Measurements from ENCODE around the gene CDH22.

Gene CDH22

GRCh38 chr20:46252352-46253091 lies 55.8 kb downstream of the CDH22 start:
- no peak for DNase-seq (ENCODE audit: low read depth)
- no peak for TF ChIP-seq CTCF (IDR thresholded peaks at IDR 0.05; ENCODE audit: control insufficient read depth, insufficient read depth, low read depth, low read length, missing control alignments)
- no peak overlapping the region for H3K4me3 ChIP-seq (ENCODE audit: control insufficient read depth, low read depth, low read length)

GRCh38 chr20:46251211-46251673 lies 57.1 kb downstream of the CDH22 start:
- DNase-seq (ENCODE audit: low read depth) = no peak
- H3K4me3 ChIP-seq (ENCODE audit: control insufficient read depth, low read depth, low read length) = no peak overlapping the region

DNA sequence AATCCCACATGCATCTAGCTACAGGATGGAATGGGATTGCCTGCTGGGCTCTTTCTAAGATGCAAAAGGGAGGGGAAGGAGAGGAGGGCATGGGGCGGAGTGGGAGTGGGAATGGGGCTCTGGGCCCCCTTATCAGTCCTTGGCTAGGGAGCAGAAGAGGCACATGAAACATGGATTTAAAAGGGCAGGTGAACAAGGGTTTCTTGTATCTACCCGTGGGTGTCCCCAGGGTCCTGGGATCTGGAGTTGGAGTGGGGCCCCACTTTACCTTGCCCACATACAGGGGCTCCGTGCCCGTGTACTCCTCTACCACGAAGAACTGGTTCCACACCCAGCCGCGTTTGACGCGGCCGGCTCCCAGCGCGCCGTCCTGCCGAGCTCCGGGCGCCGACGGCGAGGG lies 57.5 kb downstream of the CDH22 start:
- no peak for DNase-seq (ENCODE audit: low read depth)
- H3K4me3 ChIP-seq (ENCODE audit: control insufficient read depth, low read depth, low read length) = no peak overlapping the region

More at GRCh38 chr20:46251211-46251673, 57.1 kb downstream of the CDH22 start:
- no peak for TF ChIP-seq CTCF (IDR thresholded peaks at IDR 0.05; ENCODE audit: control insufficient read depth, insufficient read depth, low read depth, low read length, missing control alignments)

GRCh38 chr20:46249671-46250070 lies 58.6 kb downstream of the CDH22 start:
- no peak for TF ChIP-seq CTCF (IDR thresholded peaks at IDR 0.05; ENCODE audit: control insufficient read depth, insufficient read depth, low read depth, low read length, missing control alignments)
- DNase-seq (ENCODE audit: low read depth) = no peak

More for the DNA sequence above, 57.5 kb downstream of the CDH22 start:
- no peak for TF ChIP-seq CTCF (IDR thresholded peaks at IDR 0.05; ENCODE audit: control insufficient read depth, insufficient read depth, low read depth, low read length, missing control alignments)

GRCh38 chr20:46246559-46246958 lies 61.7 kb downstream of the CDH22 start:
- H3K4me3 ChIP-seq (ENCODE audit: control insufficient read depth, low read depth, low read length) = no peak overlapping the region
- DNase-seq (ENCODE audit: low read depth) = no peak
- no peak for TF ChIP-seq CTCF (IDR thresholded peaks at IDR 0.05; ENCODE audit: control insufficient read depth, insufficient read depth, low read depth, low read length, missing control alignments)

More at GRCh38 chr20:46249671-46250070, 58.6 kb downstream of the CDH22 start:
- H3K4me3 ChIP-seq (ENCODE audit: control insufficient read depth, low read depth, low read length) = no peak overlapping the region

DNA sequence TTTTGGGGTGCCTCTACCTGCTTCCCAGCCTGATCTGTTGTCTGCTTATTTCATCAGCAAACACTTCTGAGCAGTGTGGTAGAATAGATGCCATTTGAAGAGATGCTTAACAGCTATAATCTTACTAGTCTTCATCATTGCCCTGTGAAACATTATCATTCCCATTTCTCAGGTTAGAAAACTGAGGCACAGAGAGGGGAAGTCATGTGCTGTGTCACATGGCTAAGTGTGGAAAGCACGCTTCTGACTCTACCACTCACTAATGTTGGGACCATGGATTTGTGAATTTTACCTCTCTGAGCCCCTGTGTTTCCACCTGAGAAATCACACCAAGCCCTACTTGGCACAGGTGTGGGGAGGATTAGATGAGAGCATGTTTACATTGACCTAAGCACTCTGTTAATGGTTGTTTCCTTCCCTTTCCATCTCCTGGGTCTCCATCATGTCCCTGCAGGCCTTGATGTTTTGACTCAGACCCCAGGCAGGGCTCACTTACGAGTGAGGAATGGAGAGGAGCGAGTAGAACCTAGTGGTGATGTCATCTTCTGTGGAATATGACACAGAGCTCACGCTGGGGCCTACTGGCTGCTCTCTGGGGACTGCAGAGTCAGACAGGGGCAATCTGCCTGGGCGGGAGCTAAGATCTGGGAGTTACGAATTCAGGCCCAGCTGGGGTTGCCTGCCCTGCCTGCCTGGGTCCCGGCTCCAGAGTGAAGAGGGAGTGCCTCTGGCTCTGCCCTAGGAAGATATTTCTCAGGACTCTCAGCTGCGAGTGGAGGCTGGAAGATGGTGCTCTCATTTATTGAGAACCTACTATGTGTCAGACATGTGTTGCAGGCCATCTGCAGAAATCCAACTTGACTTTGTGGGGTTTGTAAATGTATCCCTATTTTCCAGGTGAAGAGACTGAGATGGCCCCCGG lies 64.3 kb downstream of the CDH22 start:
- H3K4me3 ChIP-seq (ENCODE audit: control insufficient read depth, low read depth, low read length) = no peak overlapping the region
- no peak for TF ChIP-seq CTCF (IDR thresholded peaks at IDR 0.05; ENCODE audit: control insufficient read depth, insufficient read depth, low read depth, low read length, missing control alignments)
- DNase-seq (ENCODE audit: low read depth) = no peak
